SU-DHL-6 (cell line): ENCODE results near the gene MED23.

ENCODE experiments used
- H2AFZ ChIP-seq: fragments of 200-600 bp; sonication (generic); 2 replicates; pipeline ENCODE4 v1.6.1; 2014; ENCODE audit warnings: low read depth, mild to moderate bottlenecking, moderate library complexity, mixed read lengths, antibody characterized with exemption, low read length; ENCODE audit not compliant: severe bottlenecking
- H3F3A ChIP-seq: fragments of 200-600 bp; shearing (Covaris generic); 2 replicates; pipeline ENCODE4 v1.6.0; 2016; ENCODE audit warnings: antibody characterized with exemption, mild to moderate bottlenecking; ENCODE audit not compliant: insufficient read depth
- H3K27ac ChIP-seq: fragments of 200-600 bp; sonication (generic); 2 replicates; pipeline ENCODE4 v1.5.1; 2016; ENCODE audit warnings: low read depth, mild to moderate bottlenecking, low read length, moderate library complexity, mixed read lengths
- H3K27me3 ChIP-seq: fragments of 200-600 bp; sonication (generic), shearing (Covaris generic); 2 replicates; pipeline ENCODE4 v1.6.0; 2014; ENCODE audit warnings: mild to moderate bottlenecking, low read length
- H3K36me3 ChIP-seq: fragments of 200-600 bp; sonication (generic); 2 replicates; pipeline ENCODE4 v1.6.1; 2014; ENCODE audit warnings: mild to moderate bottlenecking, low read length, mixed read lengths
- H3K4me2 ChIP-seq: fragments of 300-600, 200-600 bp; shearing (Covaris generic), sonication (generic); 2 replicates; pipeline ENCODE4 v1.6.0; 2014; ENCODE audit warnings: low read length, low read depth, mild to moderate bottlenecking; ENCODE audit not compliant: poor library complexity, severe bottlenecking
- H3K4me3 ChIP-seq: fragments of 200-600 bp; sonication (generic); 2 replicates; pipeline ENCODE4 v1.5.1; 2014; ENCODE audit warnings: antibody characterized with exemption, low read length, mild to moderate bottlenecking, mixed read lengths; ENCODE audit not compliant: insufficient read depth, poor library complexity, severe bottlenecking
- H3K79me2 ChIP-seq: fragments of 200-600 bp; sonication (generic); 2 replicates; pipeline ENCODE4 v1.6.1; 2014; ENCODE audit warnings: mild to moderate bottlenecking, low read length, moderate library complexity; ENCODE audit not compliant: insufficient read depth
- H3K9ac ChIP-seq: fragments of 200-600 bp; sonication (generic); 2 replicates; pipeline ENCODE4 v1.7.0; 2014; ENCODE audit warnings: mild to moderate bottlenecking, low read length
- H3K9me2 ChIP-seq: fragments of 200-600 bp; sonication (generic); replicated peaks from 2 replicates; pipeline ENCODE4 v1.6.1; 2014; ENCODE audit warnings: low read length; ENCODE audit not compliant: insufficient read depth
- H3K9me3 ChIP-seq: fragments of 200-600 bp; sonication (generic); 2 replicates; pipeline ENCODE4 v1.6.1; 2014; ENCODE audit warnings: low read length, mixed read lengths; ENCODE audit not compliant: insufficient read depth
- H4K20me1 ChIP-seq: fragments of 200-600 bp; sonication (generic); 2 replicates; pipeline ENCODE4 v1.6.1; 2014; ENCODE audit warnings: low read depth, mild to moderate bottlenecking, antibody characterized with exemption, low read length, moderate library complexity, mixed read lengths
- CTCF ChIP-seq: fragments of 200-600 bp; sonication (generic); IDR thresholded peaks from one replicate; pipeline ENCODE4 v1.5.1; 2017; ENCODE audit warnings: antibody characterized with exemption, mild to moderate bottlenecking, low read length, moderate library complexity; ENCODE audit not compliant: insufficient read depth, poor library complexity, severe bottlenecking
- EZH2phosphoT487 ChIP-seq: fragments of 200-600 bp; sonication (generic), shearing (Covaris generic); conservative IDR thresholded peaks from 2 replicates; pipeline ENCODE4 v1.6.1; 2018; ENCODE audit warnings: mild to moderate bottlenecking, antibody characterized with exemption, low read length, moderate library complexity, mixed read lengths

MED23 gene

GRCh38 chr6:131558922-131559321 lies 69.1 kb downstream of the MED23 start:
- Histone ChIP-seq H3K4me2 (no peak overlapping the region), H2AFZ (no peak overlapping the region), H3K4me3 (no peak overlapping the region), H3K9me3 (no peaks in the 10 kb centered on the region), H3K36me3 (no peaks in the 10 kb centered on the region), H3K79me2 (no peaks in the 10 kb centered on the region), H3K27me3 (no peaks in the 10 kb centered on the region), H3F3A (no peaks in the 10 kb centered on the region), H3K9me2 (no peaks in the 10 kb centered on the region), H3K27ac (no peak overlapping the region), H4K20me1 (no peaks in the 10 kb centered on the region), H3K9ac (no peak overlapping the region)
- no peak for TF ChIP-seq CTCF
- no peak for TF ChIP-seq EZH2phosphoT487

- no peaks in the 10 kb centered on the region for H3F3A ChIP-seq
- H3K4me2 ChIP-seq = no peak overlapping the region
- TF ChIP-seq CTCF = no peak
- no peak for TF ChIP-seq EZH2phosphoT487
- no peak overlapping the region for H2AFZ ChIP-seq
- H3K9ac ChIP-seq = no peak overlapping the region
- no peaks in the 10 kb centered on the region for H3K9me3 ChIP-seq
- H3K36me3 ChIP-seq = no peaks in the 10 kb centered on the region
- no peak overlapping the region for H3K27ac ChIP-seq
- H3K4me3 ChIP-seq = no peak overlapping the region
- no peaks in the 10 kb centered on the region for H3K27me3 ChIP-seq
- no peaks in the 10 kb centered on the region for H3K9me2 ChIP-seq
- no peaks in the 10 kb centered on the region for H3K79me2 ChIP-seq
- no peaks in the 10 kb centered on the region for H4K20me1 ChIP-seq
Observed at GRCh38 chr6:131555992-131556391, 72.0 kb downstream of the MED23 start.

GRCh38 chr6:131552572-131552971 lies 75.5 kb downstream of the MED23 start:
- TF ChIP-seq EZH2phosphoT487 = no peak
- no peak for TF ChIP-seq CTCF
- H3K9me3 ChIP-seq = no peaks in the 10 kb centered on the region
- H3K27ac ChIP-seq = no peak overlapping the region
- H3F3A ChIP-seq = no peaks in the 10 kb centered on the region
- H3K27me3 ChIP-seq = no peaks in the 10 kb centered on the region
- no peaks in the 10 kb centered on the region for H3K36me3 ChIP-seq
- no peaks in the 10 kb centered on the region for H3K9me2 ChIP-seq
- H3K9ac ChIP-seq = no peak overlapping the region
- no peaks in the 10 kb centered on the region for H4K20me1 ChIP-seq
- no peak overlapping the region for H3K4me3 ChIP-seq
- H3K4me2 ChIP-seq = no peak overlapping the region
- H3K79me2 ChIP-seq = no peaks in the 10 kb centered on the region
- no peak overlapping the region for H2AFZ ChIP-seq
